Lower lobe of right lung (tissue), 2 donors: ENCODE measurements around the gene CCL28. TPM values are rescaled to one million over a fixed set of nuclear protein-coding genes. Genes with fewer than 3 reads are reported as not detected.

Source experiments
- ATAC-seq, 2 donors: fragments of 200-7000 bp; cut with Tn5 transposase; one replicate each; pipeline ENCODE4 v1.9.1; 2020 to 2022; ENCODE audit warnings: mild to moderate bottlenecking in 2 of 2, moderate library complexity in 2 of 2
- DNase-seq: peaks from one replicate; pipeline ENCODE4 v3.0.0-alpha.2; 2020
- H3K27ac ChIP-seq: fragments of 200-600 bp; one replicate; pipeline ENCODE4 v1.8.0; 2022
- H3K27me3 ChIP-seq: fragments of 200-600 bp; one replicate; pipeline ENCODE4 v1.8.0; 2022; ENCODE audit warnings: low read depth
- H3K36me3 ChIP-seq: fragments of 200-600 bp; one replicate; pipeline ENCODE4 v1.8.0; 2022; ENCODE audit warnings: mild to moderate bottlenecking
- H3K4me1 ChIP-seq: fragments of 200-600 bp; one replicate; pipeline ENCODE4 v1.8.0; 2022
- H3K4me3 ChIP-seq: fragments of 200-600 bp; one replicate; pipeline ENCODE4 v1.8.0; 2022; ENCODE audit warnings: mild to moderate bottlenecking
- H3K9me3 ChIP-seq: fragments of 200-600 bp; one replicate; pipeline ENCODE4 v1.8.0; 2022
- intact Hi-C: fragments of 100-400 bp; cut with DNase I; formaldehyde crosslinking; loops from one replicate; pipeline ENCODE4 v1.11.0; 2022
- total RNA-seq: library from RNA; stranded (reverse); fragmentation: NEBNext Ultra II Directional; extraction: Animal tissue kit (Norgen Biotek cat#: 25700); gene quantifications from one replicate; pipeline ENCODE4 v1.2.1, GENCODE V29; 2021
- TF ChIP-seq, protein P1 (sequence below): fragments of 200-600 bp; IDR thresholded peaks from one replicate; pipeline ENCODE4 v1.8.0; 2022; ENCODE audit warnings: antibody characterized with exemption, mild to moderate bottlenecking
- donor health status: DM: no; HTN: yes; CAD: no; lungs with severe emphysema.

The CCL28 gene
- total RNA-seq, 1 donor from 2014 or later: 7.7 TPM

DNA sequence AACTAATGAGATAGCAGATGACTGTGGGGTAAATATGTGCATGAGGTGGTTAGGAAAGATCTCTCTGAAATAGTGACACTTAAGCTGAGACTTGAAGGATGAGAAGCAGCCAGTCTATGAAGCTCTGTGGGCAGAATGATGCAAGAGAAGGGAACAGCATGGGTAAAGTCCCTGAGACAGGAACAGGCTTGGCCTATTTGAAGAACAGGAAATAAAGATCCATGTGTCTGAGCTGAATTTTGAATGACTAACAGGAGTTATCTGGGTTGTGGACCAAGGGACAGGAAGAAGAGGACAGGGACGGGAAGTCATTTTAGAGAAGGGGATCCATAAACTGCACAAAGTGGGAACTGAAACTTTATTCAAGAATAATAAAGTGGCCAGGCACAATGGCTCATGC is 73.3 kb downstream of the CCL28 start:
- Histone ChIP-seq H3K4me1 (no peaks in the 10 kb centered on the region), H3K36me3 (no peaks in the 10 kb centered on the region), H3K9me3 (peaks cover 8% of the 10 kb centered on the region), H3K27ac (no peak overlapping the region), H3K27me3 (no peaks in the 10 kb centered on the region), H3K4me3 (no peak overlapping the region)
- peak in 1 of 2 donors; percentile 75 for ATAC-seq
- DNase-seq: no peak
- intact Hi-C loops: no loop called here
- TF ChIP-seq, protein P1, sequence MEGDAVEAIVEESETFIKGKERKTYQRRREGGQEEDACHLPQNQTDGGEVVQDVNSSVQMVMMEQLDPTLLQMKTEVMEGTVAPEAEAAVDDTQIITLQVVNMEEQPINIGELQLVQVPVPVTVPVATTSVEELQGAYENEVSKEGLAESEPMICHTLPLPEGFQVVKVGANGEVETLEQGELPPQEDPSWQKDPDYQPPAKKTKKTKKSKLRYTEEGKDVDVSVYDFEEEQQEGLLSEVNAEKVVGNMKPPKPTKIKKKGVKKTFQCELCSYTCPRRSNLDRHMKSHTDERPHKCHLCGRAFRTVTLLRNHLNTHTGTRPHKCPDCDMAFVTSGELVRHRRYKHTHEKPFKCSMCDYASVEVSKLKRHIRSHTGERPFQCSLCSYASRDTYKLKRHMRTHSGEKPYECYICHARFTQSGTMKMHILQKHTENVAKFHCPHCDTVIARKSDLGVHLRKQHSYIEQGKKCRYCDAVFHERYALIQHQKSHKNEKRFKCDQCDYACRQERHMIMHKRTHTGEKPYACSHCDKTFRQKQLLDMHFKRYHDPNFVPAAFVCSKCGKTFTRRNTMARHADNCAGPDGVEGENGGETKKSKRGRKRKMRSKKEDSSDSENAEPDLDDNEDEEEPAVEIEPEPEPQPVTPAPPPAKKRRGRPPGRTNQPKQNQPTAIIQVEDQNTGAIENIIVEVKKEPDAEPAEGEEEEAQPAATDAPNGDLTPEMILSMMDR: no peak

DNA sequence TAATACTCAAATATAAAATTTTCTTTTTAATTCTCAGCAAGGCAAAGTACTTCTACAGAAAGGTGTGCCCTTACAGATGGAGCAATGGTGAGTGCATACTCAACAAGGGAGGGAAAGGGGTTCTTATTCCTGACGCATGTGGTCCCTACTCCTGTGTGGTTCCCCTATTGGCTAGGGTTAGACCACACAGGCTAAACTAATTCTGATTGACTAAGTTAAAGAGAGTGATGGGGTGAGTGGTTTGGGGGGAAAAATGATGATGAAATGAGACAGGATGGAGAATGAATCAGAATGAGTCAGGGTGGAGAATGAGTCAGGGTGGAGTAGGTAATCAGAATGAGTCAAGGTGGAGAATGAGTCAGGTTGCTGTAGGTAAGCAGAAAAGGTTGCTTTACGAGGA is 76.0 kb downstream of the CCL28 start:
- ATAC-seq: no peak

DNA sequence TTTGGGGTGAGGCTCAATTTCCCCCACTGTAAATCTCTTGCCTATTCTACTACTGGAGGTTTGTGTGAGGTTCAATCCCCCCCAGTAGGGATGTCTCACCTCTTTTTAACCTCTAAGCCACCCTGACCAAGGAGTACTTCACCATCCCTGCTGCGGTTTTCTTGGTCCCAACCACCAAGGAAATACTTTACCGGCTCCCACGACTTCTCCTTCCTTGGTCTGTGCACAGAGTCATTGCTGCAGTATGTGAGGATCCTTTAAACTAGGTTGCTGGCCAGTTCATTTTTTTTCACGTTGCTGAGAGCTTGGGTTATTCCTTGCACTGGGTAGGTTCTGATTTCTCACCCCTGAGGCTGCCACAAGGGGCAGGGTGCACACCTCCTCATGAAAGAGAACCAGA is 76.5 kb downstream of the CCL28 start:
- no peaks in the 10 kb centered on the region for H3K27me3 ChIP-seq
- TF ChIP-seq, protein P1: no peak
- ATAC-seq (no peak), DNase-seq (no peak)
- no peaks in the 10 kb centered on the region for H3K36me3 ChIP-seq
- no peak overlapping the region for H3K27ac ChIP-seq
- no peak overlapping the region for H3K4me3 ChIP-seq
- intact Hi-C loops: no loop called here
- H3K4me1 ChIP-seq: no peaks in the 10 kb centered on the region
- H3K9me3 ChIP-seq: peaks cover 8% of the 10 kb centered on the region

More for the DNA sequence above, 76.0 kb downstream of the CCL28 start:
- DNase-seq: no peak
- Histone ChIP-seq H3K4me3 (no peak overlapping the region), H3K27me3 (no peaks in the 10 kb centered on the region), H3K27ac (no peak overlapping the region), H3K36me3 (no peaks in the 10 kb centered on the region), H3K4me1 (no peaks in the 10 kb centered on the region), H3K9me3 (peaks cover 8% of the 10 kb centered on the region)
- TF ChIP-seq, protein P1: no peak
- intact Hi-C loops: no loop called here

DNA sequence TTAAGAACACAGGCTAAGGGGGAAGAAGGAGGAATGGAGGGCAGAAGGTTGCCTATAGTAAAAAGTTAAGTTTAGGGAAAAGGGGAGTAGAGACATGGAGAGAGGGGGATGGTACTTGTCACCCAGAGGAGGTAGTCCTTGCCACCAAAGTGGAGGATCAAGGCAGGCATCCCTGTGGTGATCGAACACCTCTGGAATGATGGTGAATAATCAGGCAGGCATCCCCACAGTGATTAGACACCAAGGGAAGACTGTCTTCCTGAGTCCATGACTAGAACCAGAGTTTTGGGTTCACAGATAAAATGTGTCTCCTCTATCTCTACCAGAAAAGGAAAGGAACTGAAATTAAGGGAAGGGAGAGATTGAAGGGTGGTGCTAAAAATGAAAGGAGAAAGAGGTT is 79.8 kb downstream of the CCL28 start:
- no peak overlapping the region for H3K27ac ChIP-seq
- ATAC-seq: no peak
- H3K4me1 ChIP-seq: no peaks in the 10 kb centered on the region
- H3K4me3 ChIP-seq: no peak overlapping the region
- H3K9me3 ChIP-seq: peaks cover 8% of the 10 kb centered on the region
- no peak for DNase-seq
- intact Hi-C loops: no loop called here
- TF ChIP-seq, protein P1: no peak
- no peaks in the 10 kb centered on the region for H3K27me3 ChIP-seq
- H3K36me3 ChIP-seq: no peaks in the 10 kb centered on the region

Other genes with a start within 250 kb of the CCL28 start
- gene NIM1K, start 220.2 kb downstream of the CCL28 start, total RNA-seq: 4.8 TPM
- 119 TPM for gene HMGCS1, start 99.0 kb downstream of the CCL28 start, total RNA-seq
- gene TMEM267, start 71.5 kb upstream of the CCL28 start, total RNA-seq: 12.7 TPM
- gene C5orf34, start 102.8 kb upstream of the CCL28 start, total RNA-seq: 1.4 TPM
- gene PAIP1, start 144.7 kb upstream of the CCL28 start, total RNA-seq: 71.9 TPM
- gene NNT, start 190.8 kb upstream of the CCL28 start, total RNA-seq: 70.9 TPM